Prostate gland (tissue), 2 donors: Measurements from ENCODE around the gene NME1.

Source experiments
- POLR2AphosphoS5 ChIP-seq: sonication (generic); formaldehyde crosslinking; IDR thresholded peaks from one replicate; pipeline ENCODE4 v1.6.1; 2017; ENCODE audit warnings: antibody characterized with exemption
- TF ChIP-seq, protein P1 (sequence below), 4 experiments: fragments of 200-600 bp in 2 of 4; fragments of 450-650 bp in 2 of 4; sonication (generic) in 2 of 4; IDR thresholded peaks; 1 replicate in 3 of 4; 2 replicates in 1 of 4; pipeline ENCODE4 v1.5.1; 2016 to 2019; ENCODE audit warnings: antibody characterized with exemption in 4 of 4, mild to moderate bottlenecking in 2 of 4, moderate library complexity in 2 of 4

DNA sequence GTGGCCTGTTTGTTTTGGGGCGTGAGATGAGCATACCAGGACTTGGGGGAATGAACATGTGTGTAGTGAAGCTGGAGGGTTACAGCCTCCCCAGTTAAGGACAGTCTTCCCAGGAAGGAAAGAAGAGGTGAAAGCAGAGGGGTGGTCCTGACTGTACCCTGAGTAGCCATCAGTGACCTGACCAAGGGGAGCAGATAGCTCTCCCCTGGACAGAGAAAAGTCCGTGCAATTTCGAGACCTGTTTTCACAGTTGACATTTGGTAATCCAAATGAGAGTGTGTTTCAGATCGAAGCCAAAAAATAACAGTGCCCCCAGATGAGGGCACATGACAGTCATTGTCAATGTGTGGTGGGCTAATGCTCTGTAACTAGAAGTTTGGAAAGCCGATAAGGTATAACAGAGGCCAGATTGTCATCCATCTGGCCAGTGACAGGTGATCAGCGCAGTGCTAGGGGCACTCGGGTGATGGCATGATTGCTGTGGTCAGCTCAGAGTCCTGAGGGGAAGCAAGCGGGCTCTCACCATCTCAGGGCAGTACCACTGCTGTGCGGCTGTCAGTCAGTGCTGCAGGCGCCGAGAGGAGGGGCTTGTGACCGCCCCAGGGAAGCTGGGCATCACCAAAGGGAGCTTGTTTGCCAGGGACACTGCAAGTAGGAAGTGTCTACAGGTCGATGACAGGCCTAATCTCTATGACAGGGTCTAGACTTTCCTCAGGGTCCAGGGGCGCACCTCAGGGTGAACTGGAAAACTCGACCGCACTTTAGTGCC lies 11.7 kb downstream of the NME1 start:
- TF ChIP-seq, protein P1, sequence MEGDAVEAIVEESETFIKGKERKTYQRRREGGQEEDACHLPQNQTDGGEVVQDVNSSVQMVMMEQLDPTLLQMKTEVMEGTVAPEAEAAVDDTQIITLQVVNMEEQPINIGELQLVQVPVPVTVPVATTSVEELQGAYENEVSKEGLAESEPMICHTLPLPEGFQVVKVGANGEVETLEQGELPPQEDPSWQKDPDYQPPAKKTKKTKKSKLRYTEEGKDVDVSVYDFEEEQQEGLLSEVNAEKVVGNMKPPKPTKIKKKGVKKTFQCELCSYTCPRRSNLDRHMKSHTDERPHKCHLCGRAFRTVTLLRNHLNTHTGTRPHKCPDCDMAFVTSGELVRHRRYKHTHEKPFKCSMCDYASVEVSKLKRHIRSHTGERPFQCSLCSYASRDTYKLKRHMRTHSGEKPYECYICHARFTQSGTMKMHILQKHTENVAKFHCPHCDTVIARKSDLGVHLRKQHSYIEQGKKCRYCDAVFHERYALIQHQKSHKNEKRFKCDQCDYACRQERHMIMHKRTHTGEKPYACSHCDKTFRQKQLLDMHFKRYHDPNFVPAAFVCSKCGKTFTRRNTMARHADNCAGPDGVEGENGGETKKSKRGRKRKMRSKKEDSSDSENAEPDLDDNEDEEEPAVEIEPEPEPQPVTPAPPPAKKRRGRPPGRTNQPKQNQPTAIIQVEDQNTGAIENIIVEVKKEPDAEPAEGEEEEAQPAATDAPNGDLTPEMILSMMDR (IDR thresholded peaks at IDR 0.05), result no peak
- no peak for TF ChIP-seq POLR2AphosphoS5
